ENCODE results near the gene LIF.

Gene LIF

GRCh38 chr22:30198152-30198825 lies 48.3 kb downstream of the LIF start:
- Histone ChIP-seq H3K27me3 (ENCODE audit: control insufficient read depth in 1 of 2, insufficient read depth in 2 of 2, low read length in 2 of 2) (no peaks in the 10 kb centered on the region), H3K36me3 (ENCODE audit: insufficient read depth, low read length) (no peaks in the 10 kb centered on the region), H3K27ac (ENCODE audit: low read depth, low read length) (no peak overlapping the region), H3K9ac (ENCODE audit: low read length) (no peak overlapping the region), H3K4me3 (ENCODE audit: low read depth in 1 of 2, low read length in 2 of 2) (no peak overlapping the region), H3K9me3 (ENCODE audit: low read length) (no peaks in the 10 kb centered on the region), H3K4me1 (ENCODE audit: insufficient read depth, low read length) (peaks cover 9% of the 10 kb centered on the region)

DNA sequence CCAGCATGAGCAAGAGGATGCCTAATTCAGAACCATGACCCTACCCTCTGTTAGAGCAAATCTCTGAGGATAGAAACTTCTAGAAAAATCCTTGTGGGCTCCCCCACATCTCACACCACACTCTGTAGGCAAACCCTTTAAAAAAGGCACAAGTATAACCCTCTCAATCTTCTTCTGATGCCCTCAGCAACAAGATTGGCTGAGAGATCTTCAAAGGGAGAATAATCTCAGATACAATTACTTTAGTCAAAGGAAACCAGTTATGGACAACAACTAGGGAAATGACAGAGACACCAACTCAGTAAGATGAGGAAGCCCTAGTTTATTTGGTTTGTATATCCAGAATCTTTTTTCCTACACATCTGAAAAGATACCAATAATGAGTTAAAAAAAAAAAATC lies 49.2 kb downstream of the LIF start:
- Histone ChIP-seq H3K4me1 (ENCODE audit: insufficient read depth, low read length) (peaks cover 9% of the 10 kb centered on the region), H3K27me3 (ENCODE audit: control insufficient read depth in 1 of 2, insufficient read depth in 2 of 2, low read length in 2 of 2) (no peaks in the 10 kb centered on the region), H3K9ac (ENCODE audit: low read length) (no peak overlapping the region), H3K4me3 (ENCODE audit: low read depth in 1 of 2, low read length in 2 of 2) (no peak overlapping the region), H3K9me3 (ENCODE audit: low read length) (no peaks in the 10 kb centered on the region), H3K36me3 (ENCODE audit: insufficient read depth, low read length) (no peaks in the 10 kb centered on the region), H3K27ac (ENCODE audit: low read depth, low read length) (no peak overlapping the region)

DNA sequence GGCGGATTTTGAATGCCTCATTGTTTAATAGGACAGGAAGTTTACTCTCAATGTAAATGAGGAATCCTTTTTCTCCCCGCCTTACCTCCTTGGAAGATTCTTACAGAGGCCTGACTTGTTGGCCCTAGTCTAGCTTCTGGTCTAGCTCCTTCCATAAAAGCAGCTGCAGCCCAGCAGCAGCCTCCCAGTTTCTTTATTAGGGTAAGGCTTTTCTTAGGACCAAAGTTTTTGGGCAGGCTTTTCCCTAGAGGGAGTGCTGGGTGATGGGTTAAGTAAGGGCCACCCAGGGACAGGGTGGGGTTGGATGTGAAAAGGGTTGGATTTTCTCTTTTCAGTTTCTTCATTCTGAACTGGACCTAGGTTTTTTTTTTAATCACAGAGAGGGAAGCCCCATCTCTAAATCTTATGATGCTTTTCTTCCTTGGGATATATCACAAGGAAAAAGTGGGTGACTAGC lies 49.7 kb downstream of the LIF start:
- Histone ChIP-seq H3K4me3 (ENCODE audit: low read depth in 1 of 2, low read length in 2 of 2) (no peak overlapping the region), H3K9ac (ENCODE audit: low read length) (no peak overlapping the region)

DNA sequence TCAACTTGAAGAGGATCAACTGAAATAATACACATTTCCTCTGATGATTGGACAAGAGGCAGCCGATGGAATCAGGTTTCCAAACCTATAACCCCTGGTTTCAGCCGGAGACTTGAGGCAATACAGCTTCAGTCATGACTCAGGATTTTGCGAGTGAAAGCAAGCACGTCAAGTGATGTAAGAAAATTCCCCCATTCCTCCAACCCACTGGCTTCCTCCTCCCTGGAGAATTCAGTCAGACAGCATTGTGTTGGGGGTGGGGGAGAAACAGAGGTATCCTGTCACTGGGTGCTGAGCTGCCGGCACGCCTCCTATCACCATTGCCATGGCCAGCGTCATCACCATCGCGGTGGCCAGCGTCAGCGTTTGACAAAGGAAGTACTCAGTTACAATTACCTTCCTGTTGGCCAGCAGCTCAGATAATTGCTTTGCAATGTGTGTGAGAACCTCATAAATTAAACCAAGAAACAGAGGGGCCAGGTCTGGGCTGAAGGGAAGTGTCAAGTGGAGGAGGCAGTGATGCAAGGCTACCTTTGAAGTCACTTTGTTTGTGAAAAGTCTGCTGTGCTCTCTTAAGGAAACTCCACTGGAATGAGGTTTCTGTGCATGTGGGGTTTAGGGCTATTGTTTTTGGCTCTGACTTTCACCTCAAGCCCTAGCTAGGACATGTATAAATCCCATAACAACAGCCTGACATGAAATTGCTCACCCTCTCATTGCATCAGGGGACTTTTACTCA lies 50.2 kb downstream of the LIF start:
- Histone ChIP-seq H3K9ac (ENCODE audit: low read length) (no peak overlapping the region), H3K4me3 (ENCODE audit: low read depth in 1 of 2, low read length in 2 of 2) (no peak overlapping the region), H3K27ac (ENCODE audit: low read depth, low read length) (peak overlapping the region; percentile 22), H3K36me3 (ENCODE audit: insufficient read depth, low read length) (no peaks in the 10 kb centered on the region), H3K9me3 (ENCODE audit: low read length) (no peaks in the 10 kb centered on the region), H3K4me1 (ENCODE audit: insufficient read depth, low read length) (peaks cover 9% of the 10 kb centered on the region), H3K27me3 (ENCODE audit: control insufficient read depth in 1 of 2, insufficient read depth in 2 of 2, low read length in 2 of 2) (no peaks in the 10 kb centered on the region)

More for the DNA sequence above, 49.7 kb downstream of the LIF start:
- Histone ChIP-seq H3K36me3 (ENCODE audit: insufficient read depth, low read length) (no peaks in the 10 kb centered on the region), H3K27me3 (ENCODE audit: control insufficient read depth in 1 of 2, insufficient read depth in 2 of 2, low read length in 2 of 2) (no peaks in the 10 kb centered on the region), H3K27ac (ENCODE audit: low read depth, low read length) (peak overlapping the region; percentile 22), H3K9me3 (ENCODE audit: low read length) (no peaks in the 10 kb centered on the region), H3K4me1 (ENCODE audit: insufficient read depth, low read length) (peaks cover 9% of the 10 kb centered on the region)

DNA sequence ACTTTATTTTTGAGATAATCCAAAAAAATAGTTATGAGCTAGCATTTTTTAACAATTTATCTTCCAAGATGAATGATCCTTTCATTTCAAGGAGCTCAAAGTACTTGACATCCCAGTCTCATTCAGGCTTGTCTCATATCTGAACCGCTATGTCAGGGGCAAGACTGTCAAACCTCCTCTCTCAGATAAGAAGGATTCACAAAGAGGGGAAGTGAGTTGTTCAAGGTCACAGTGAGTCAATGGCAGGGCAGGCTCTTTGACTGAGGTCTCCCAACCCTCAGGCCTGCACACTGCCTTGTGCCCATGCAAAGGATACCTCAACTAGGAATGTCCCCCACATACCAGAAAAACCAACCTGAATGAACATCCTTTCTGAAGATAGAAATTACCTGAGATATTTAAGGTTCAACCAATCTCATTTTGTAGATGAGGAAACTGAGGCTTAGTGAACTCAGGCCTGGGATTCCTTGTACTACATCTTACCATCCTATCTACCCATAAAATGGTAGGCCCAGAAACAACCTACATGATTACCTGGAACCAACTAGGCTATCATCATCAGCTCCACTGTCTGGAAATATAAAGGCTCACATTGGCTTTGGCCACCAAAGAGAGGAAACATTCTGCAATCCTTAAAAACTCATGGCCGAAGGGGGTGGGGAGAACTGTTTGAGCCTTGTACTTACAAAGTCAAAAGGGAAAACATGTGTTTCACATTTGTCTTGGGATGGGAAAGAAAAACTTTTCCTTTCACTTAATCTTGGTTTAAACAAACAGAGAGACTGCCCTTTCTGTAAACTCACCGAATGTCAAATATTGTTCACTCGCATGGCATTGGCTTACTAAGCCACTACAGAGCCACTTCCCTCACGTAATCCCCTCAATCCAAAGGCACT lies 51.1 kb downstream of the LIF start:
- no peak overlapping the region for H3K9ac ChIP-seq (ENCODE audit: low read length)
- H3K27me3 ChIP-seq (ENCODE audit: control insufficient read depth in 1 of 2, insufficient read depth in 2 of 2, low read length in 2 of 2) = no peaks in the 10 kb centered on the region
- no peak overlapping the region for H3K4me3 ChIP-seq (ENCODE audit: low read depth in 1 of 2, low read length in 2 of 2)
- no peaks in the 10 kb centered on the region for H3K36me3 ChIP-seq (ENCODE audit: insufficient read depth, low read length)
- no peak overlapping the region for H3K27ac ChIP-seq (ENCODE audit: low read depth, low read length)
- H3K9me3 ChIP-seq (ENCODE audit: low read length) = no peaks in the 10 kb centered on the region
- peaks cover 9% of the 10 kb centered on the region for H3K4me1 ChIP-seq (ENCODE audit: insufficient read depth, low read length)

DNA sequence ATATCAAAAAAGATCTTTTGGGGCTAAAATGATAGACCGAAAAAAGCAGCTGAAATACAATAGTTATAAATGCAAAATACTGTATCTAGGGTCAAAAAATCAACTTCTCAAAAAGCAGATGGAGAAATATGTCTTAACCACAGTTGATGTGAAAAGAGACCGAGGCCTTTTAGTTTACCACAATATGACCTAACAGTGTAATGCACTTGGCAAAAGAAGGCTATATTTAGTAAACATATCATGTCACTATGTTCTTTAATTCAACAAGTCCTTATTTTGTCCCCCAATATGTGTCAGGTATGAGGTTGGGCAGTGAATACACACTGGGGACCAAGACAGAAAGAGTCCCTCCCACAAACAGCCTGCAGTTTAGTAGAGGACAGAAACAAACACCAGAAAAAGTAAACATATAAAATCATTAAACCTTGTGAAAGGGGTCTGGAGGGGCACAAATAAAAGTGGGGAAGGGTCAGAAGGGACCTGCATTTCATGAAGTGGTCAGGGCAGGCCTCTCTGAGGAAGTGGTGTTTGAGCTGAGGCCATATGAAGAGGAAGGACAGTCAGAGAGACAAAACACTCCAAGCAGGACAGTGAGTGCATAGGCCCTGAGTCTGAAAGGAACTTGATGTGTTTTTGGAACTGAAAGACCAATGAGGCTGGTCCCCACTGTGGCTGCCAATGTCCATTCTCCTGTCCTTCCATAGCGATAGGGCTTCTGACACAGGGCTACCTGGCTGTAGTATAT lies 53.4 kb downstream of the LIF start:
- peaks cover 9% of the 10 kb centered on the region for H3K4me1 ChIP-seq (ENCODE audit: insufficient read depth, low read length)
- no peaks in the 10 kb centered on the region for H3K9me3 ChIP-seq (ENCODE audit: low read length)
- no peak overlapping the region for H3K27ac ChIP-seq (ENCODE audit: low read depth, low read length)
- no peak overlapping the region for H3K4me3 ChIP-seq (ENCODE audit: low read depth in 1 of 2, low read length in 2 of 2)
- no peak overlapping the region for H3K9ac ChIP-seq (ENCODE audit: low read length)
- no peaks in the 10 kb centered on the region for H3K36me3 ChIP-seq (ENCODE audit: insufficient read depth, low read length)
- no peaks in the 10 kb centered on the region for H3K27me3 ChIP-seq (ENCODE audit: control insufficient read depth in 1 of 2, insufficient read depth in 2 of 2, low read length in 2 of 2)

- H3K9ac ChIP-seq (ENCODE audit: low read length) = no peak overlapping the region
- H3K27ac ChIP-seq (ENCODE audit: low read depth, low read length) = no peak overlapping the region
- no peaks in the 10 kb centered on the region for H3K9me3 ChIP-seq (ENCODE audit: low read length)
- no peaks in the 10 kb centered on the region for H3K27me3 ChIP-seq (ENCODE audit: control insufficient read depth in 1 of 2, insufficient read depth in 2 of 2, low read length in 2 of 2)
- no peak overlapping the region for H3K4me3 ChIP-seq (ENCODE audit: low read depth in 1 of 2, low read length in 2 of 2)
- no peaks in the 10 kb centered on the region for H3K36me3 ChIP-seq (ENCODE audit: insufficient read depth, low read length)
- H3K4me1 ChIP-seq (ENCODE audit: insufficient read depth, low read length) = peaks cover 9% of the 10 kb centered on the region
Observed at GRCh38 chr22:30192427-30192826, 54.1 kb downstream of the LIF start.

DNA sequence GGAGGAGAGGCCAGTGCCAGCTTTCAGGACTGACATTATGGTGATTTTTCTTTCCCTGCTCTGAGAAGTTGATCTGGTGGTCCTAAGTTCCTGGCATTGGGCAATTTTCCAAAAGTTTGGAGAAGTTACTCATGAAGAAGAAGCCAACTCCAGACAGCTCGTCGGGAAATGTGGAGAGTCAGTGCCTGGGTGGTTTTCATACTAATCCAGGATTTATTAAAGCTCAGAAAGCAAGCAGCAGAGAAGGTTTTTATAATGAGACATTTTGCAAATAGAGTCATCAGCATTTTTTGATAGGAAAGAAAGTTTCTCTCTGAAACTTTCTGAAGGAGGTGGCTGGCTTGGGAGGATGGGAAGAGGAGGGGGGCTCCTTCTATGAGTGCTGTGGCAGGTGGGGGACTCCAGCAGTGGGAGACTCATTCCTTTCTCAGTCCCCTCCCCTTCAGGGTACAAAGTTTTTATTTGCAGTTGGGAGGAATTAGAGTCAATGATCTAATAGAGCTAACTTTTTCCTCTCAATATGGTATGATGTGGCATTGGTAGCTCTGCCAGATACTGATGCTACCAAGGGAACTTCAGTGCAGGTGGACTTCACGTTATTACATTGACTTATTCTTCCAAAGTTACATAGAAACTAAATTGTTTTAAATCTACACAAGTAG lies 55.4 kb downstream of the LIF start:
- Histone ChIP-seq H3K9ac (ENCODE audit: low read length) (no peak overlapping the region), H3K9me3 (ENCODE audit: low read length) (no peaks in the 10 kb centered on the region), H3K27me3 (ENCODE audit: control insufficient read depth in 1 of 2, insufficient read depth in 2 of 2, low read length in 2 of 2) (no peaks in the 10 kb centered on the region), H3K36me3 (ENCODE audit: insufficient read depth, low read length) (no peaks in the 10 kb centered on the region), H3K4me1 (ENCODE audit: insufficient read depth, low read length) (no peaks in the 10 kb centered on the region), H3K27ac (ENCODE audit: low read depth, low read length) (no peak overlapping the region), H3K4me3 (ENCODE audit: low read depth in 1 of 2, low read length in 2 of 2) (no peak overlapping the region)

DNA sequence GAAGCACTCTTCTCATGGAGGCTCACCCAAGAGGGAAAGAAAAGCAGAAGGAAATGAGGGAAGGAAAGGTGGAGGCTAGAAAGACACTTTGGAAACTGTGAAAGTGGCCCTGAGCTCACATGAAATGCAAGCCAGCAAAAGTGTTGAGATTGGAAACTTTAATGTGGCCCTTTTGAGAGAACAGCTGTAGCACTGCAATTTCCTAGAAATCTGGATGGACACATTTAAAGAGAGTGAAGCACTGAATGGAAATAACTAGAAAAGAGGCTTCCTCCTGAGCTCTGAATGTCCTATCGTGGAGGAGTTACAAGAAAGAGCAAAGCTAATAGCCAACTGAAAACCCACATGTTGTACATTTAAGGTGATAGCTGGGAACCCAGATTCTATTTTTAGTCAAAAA lies 56.0 kb downstream of the LIF start:
- no peak overlapping the region for H3K4me3 ChIP-seq (ENCODE audit: low read depth in 1 of 2, low read length in 2 of 2)
- H3K36me3 ChIP-seq (ENCODE audit: insufficient read depth, low read length) = no peaks in the 10 kb centered on the region
- no peaks in the 10 kb centered on the region for H3K9me3 ChIP-seq (ENCODE audit: low read length)
- no peak overlapping the region for H3K9ac ChIP-seq (ENCODE audit: low read length)
- no peaks in the 10 kb centered on the region for H3K4me1 ChIP-seq (ENCODE audit: insufficient read depth, low read length)
- no peaks in the 10 kb centered on the region for H3K27me3 ChIP-seq (ENCODE audit: control insufficient read depth in 1 of 2, insufficient read depth in 2 of 2, low read length in 2 of 2)
- H3K27ac ChIP-seq (ENCODE audit: low read depth, low read length) = no peak overlapping the region

Data from muscle layer of colon (tissue), 2 donors.